ENCODE data around the gene IL32.
"Not testable (repeated sequence)": the region's sequence is repeated elsewhere in the genome, so short reads cannot be mapped to it uniquely, and the experiment has no call there.

IL32 gene

DNA sequence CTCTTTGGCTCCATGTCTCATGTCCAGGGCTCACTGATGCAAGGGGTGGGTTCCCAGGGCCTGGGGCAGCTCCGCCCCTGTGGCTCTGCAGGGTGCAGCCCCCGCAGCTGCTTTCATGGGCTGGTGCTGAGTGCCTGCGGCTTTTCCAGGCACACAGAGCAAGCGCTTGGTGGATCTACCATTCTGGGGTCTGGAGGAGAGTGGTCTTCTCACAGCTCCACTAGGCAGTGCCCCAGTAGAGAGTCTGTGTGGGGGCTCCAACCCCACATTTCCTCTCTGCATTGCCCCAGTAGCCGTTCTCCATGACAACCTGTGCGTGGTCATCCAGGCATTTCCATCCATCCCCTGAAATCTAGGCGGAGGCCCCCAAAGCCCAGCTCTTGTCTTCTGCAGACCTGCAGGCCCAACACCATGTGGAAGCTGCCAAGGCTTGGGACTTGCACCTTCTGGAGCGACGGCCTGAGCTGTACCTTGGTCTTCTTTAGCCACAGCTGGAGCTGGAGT, 5.2 kb downstream of the IL32 start:
- no peak overlapping the region for H3K4me2 ChIP-seq (ENCODE audit: low read length, poor library complexity, severe bottlenecking)
- no peak overlapping the region for H2BK120ac ChIP-seq (ENCODE audit: low read depth, low read length)
- H3K14ac ChIP-seq (ENCODE audit: low read length in 2 of 2) = no peak overlapping the region
- WGBS = 86% methylated on average over 9 of the region's 9 CpGs
- peaks cover 14% of the 10 kb centered on the region for H3K4me1 ChIP-seq (ENCODE audit: control insufficient read depth, insufficient read depth, low read depth, low read length)
- H4K8ac ChIP-seq (ENCODE audit: low read length) = no peak overlapping the region
- H4K91ac ChIP-seq (ENCODE audit: low read length) = no peak overlapping the region
- H3K36me3 ChIP-seq (ENCODE audit: control insufficient read depth in 1 of 2, insufficient read depth in 2 of 2, low read depth in 1 of 2, low read length in 2 of 2) = peaks cover 0 to 26% of the 10 kb centered on the region in 2 experiments
- no peak overlapping the region for H3K23ac ChIP-seq (ENCODE audit: low read length in 2 of 2)
- H3K79me1 ChIP-seq (replicated peaks; ENCODE audit: low read length, poor library complexity, severe bottlenecking) = peaks cover 4% of the 10 kb centered on the region
- H3K9ac ChIP-seq (ENCODE audit: low read length) = no peak overlapping the region
- H2AK5ac ChIP-seq (ENCODE audit: low read length, severe bottlenecking) = no peak overlapping the region
- no peaks in the 10 kb centered on the region for H3K9me3 ChIP-seq (ENCODE audit: control insufficient read depth, low read length)
- no peak overlapping the region for H3K18ac ChIP-seq (ENCODE audit: low read depth in 1 of 2, low read length in 2 of 2)
- no peak overlapping the region for H3K27ac ChIP-seq (ENCODE audit: low read length, poor library complexity, severe bottlenecking)
- H2BK5ac ChIP-seq (ENCODE audit: low read depth, low read length, poor library complexity, severe bottlenecking) = no peak overlapping the region
- no peak overlapping the region for H3K4me3 ChIP-seq (ENCODE audit: insufficient read depth in 1 of 2, low read depth in 1 of 2, low read length in 2 of 2)
- H2AFZ ChIP-seq (ENCODE audit: low read depth, low read length) = no peak overlapping the region
- peaks cover 15 to 31% of the 10 kb centered on the region in 2 experiments for H3K27me3 ChIP-seq (ENCODE audit: control insufficient read depth in 1 of 2, insufficient read depth in 1 of 2, low read length in 2 of 2)
- no peak overlapping the region for H3K4ac ChIP-seq (ENCODE audit: low read depth in 1 of 2, low read length in 2 of 2)
- no peak overlapping the region for H2BK12ac ChIP-seq (ENCODE audit: low read length in 2 of 2)
- no peak for DNase-seq
- no peak overlapping the region for H2BK15ac ChIP-seq (ENCODE audit: low read depth, poor library complexity, severe bottlenecking)

DNA sequence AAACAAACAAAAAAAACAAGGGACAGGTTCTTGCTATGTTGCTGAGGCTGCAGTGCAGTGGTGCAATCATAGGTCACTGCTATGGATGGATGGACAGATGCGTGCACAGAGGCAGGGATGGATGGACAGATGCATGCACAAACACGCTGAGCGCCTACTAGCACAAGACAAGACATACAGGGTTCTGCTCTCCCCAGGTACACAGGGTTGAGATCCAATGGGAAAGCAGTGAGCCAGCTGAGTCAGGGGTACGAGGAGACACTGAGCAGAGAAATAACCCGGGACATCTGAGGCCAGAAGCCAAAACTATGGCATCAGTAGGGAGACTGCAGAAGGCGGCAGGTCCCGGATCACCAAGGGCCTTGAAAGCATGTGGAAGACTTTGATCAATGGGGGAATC, 6.2 kb downstream of the IL32 start:
- no peak overlapping the region for H2AFZ ChIP-seq (ENCODE audit: low read depth, low read length)
- peaks cover under 1% of the 10 kb centered on the region for H3K79me1 ChIP-seq (replicated peaks; ENCODE audit: low read length, poor library complexity, severe bottlenecking)
- H4K8ac ChIP-seq (ENCODE audit: low read length) = no peak overlapping the region
- H4K91ac ChIP-seq (ENCODE audit: low read length) = no peak overlapping the region
- H3K14ac ChIP-seq (ENCODE audit: low read length in 2 of 2) = no peak overlapping the region
- no peaks in the 10 kb centered on the region for H3K9me3 ChIP-seq (ENCODE audit: control insufficient read depth, low read length)
- no peak overlapping the region for H2AK5ac ChIP-seq (ENCODE audit: low read length, severe bottlenecking)
- DNase-seq = no peak
- peaks cover 5% of the 10 kb centered on the region for H3K4me1 ChIP-seq (ENCODE audit: control insufficient read depth, insufficient read depth, low read depth, low read length)
- no peak overlapping the region for H3K4me3 ChIP-seq (ENCODE audit: insufficient read depth in 1 of 2, low read depth in 1 of 2, low read length in 2 of 2)
- H3K23ac ChIP-seq (ENCODE audit: low read length in 2 of 2) = no peak overlapping the region
- no peak overlapping the region for H3K4me2 ChIP-seq (ENCODE audit: low read length, poor library complexity, severe bottlenecking)
- WGBS = 86% methylated on average over 7 of the region's 7 CpGs
- H3K27ac ChIP-seq (ENCODE audit: low read length, poor library complexity, severe bottlenecking) = no peak overlapping the region
- no peak overlapping the region for H2BK120ac ChIP-seq (ENCODE audit: low read depth, low read length)
- no peak overlapping the region for H2BK15ac ChIP-seq (ENCODE audit: low read depth, poor library complexity, severe bottlenecking)
- H3K4ac ChIP-seq (ENCODE audit: low read depth in 1 of 2, low read length in 2 of 2) = no peak overlapping the region
- H3K36me3 ChIP-seq (ENCODE audit: control insufficient read depth in 1 of 2, insufficient read depth in 2 of 2, low read depth in 1 of 2, low read length in 2 of 2) = peaks cover 0 to 26% of the 10 kb centered on the region in 2 experiments
- H3K9ac ChIP-seq (ENCODE audit: low read length) = no peak overlapping the region
- H2BK12ac ChIP-seq (ENCODE audit: low read length in 2 of 2) = no peak overlapping the region
- H3K18ac ChIP-seq (ENCODE audit: low read depth in 1 of 2, low read length in 2 of 2) = no peak overlapping the region
- H3K27me3 ChIP-seq (ENCODE audit: control insufficient read depth in 1 of 2, insufficient read depth in 1 of 2, low read length in 2 of 2) = peaks cover 23 to 31% of the 10 kb centered on the region in 2 experiments
- no peak overlapping the region for H2BK5ac ChIP-seq (ENCODE audit: low read depth, low read length, poor library complexity, severe bottlenecking)

DNA sequence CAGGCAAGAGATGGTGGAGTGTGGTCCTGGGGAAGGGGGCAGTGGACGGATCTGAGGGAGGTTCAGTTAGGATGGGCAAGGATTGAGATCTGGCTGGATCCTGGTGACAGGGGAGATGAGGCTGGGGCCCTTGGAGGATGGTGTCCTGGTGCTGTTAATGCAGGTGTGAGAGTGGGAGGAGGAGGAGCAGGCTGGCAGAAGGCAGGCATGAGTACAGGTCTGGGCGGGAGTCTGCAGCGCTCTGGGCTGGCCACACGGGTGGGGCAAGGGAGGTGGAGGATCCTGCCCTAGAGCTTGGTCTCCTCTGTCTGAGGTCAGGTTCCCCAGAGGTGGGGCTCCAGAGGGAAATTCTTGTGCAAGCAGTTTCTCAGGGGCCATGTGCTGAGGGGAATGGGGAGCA, 6.7 kb downstream of the IL32 start:
- not testable (repeated sequence) for H2AFZ ChIP-seq (ENCODE audit: low read depth, low read length); H3K4ac ChIP-seq (ENCODE audit: low read depth in 1 of 2, low read length in 2 of 2); H2BK120ac ChIP-seq (ENCODE audit: low read depth, low read length); H3K9me3 ChIP-seq (ENCODE audit: control insufficient read depth, low read length); DNase-seq; H4K91ac ChIP-seq (ENCODE audit: low read length); H3K4me3 ChIP-seq (ENCODE audit: insufficient read depth in 1 of 2, low read depth in 1 of 2, low read length in 2 of 2); H3K79me1 ChIP-seq (replicated peaks; ENCODE audit: low read length, poor library complexity, severe bottlenecking); H3K27ac ChIP-seq (ENCODE audit: low read length, poor library complexity, severe bottlenecking); H3K23ac ChIP-seq (ENCODE audit: low read length in 2 of 2); H3K18ac ChIP-seq (ENCODE audit: low read depth in 1 of 2, low read length in 2 of 2); H3K9ac ChIP-seq (ENCODE audit: low read length); H3K14ac ChIP-seq (ENCODE audit: low read length in 2 of 2); H4K8ac ChIP-seq (ENCODE audit: low read length); H2BK12ac ChIP-seq (ENCODE audit: low read length in 2 of 2); H2AK5ac ChIP-seq (ENCODE audit: low read length, severe bottlenecking); H3K4me1 ChIP-seq (ENCODE audit: control insufficient read depth, insufficient read depth, low read depth, low read length); H2BK5ac ChIP-seq (ENCODE audit: low read depth, low read length, poor library complexity, severe bottlenecking); H2BK15ac ChIP-seq (ENCODE audit: low read depth, poor library complexity, severe bottlenecking); H3K4me2 ChIP-seq (ENCODE audit: low read length, poor library complexity, severe bottlenecking)
- Histone ChIP-seq H3K36me3 (ENCODE audit: control insufficient read depth in 1 of 2, insufficient read depth in 2 of 2, low read depth in 1 of 2, low read length in 2 of 2) (peaks cover 0 to 25% of the 10 kb centered on the region in 2 experiments), H3K27me3 (ENCODE audit: control insufficient read depth in 1 of 2, insufficient read depth in 1 of 2, low read length in 2 of 2) (peaks cover 28 to 36% of the 10 kb centered on the region in 2 experiments)
- 83% methylated on average over 3 of the region's 4 CpGs for WGBS

DNA sequence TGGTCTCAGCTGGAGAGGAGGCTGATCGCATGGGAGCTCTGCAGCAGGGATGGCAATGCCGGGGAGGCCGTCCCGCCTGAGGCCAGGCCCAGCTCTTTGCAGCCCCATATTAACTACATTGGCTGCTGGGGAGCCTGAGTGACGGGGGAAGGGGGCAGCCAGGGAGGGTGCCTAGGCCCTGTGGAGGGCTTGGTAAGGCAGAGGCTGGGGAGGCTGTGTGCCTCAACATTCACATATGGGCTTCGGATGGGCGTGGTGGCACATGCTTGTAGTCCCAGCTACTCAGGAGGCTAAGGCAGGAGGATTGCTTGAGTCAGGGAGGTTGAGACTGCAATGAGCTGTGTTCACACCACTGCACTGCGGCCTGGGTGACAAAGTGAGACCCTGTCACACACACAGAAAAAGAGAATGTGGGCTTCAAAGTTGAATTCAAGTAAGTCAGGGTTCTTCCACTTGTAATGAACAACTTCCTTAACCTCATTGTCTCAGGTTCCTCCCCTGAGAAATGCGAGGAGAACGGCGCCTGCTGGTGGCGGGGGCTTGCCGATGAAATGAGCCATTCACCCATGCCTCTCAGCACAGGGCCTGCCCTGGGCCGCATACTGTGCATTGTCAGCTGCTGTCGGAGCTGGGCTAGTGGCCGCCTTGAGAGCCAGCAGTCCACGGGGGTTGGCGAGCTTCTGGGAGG, 7.3 kb downstream of the IL32 start:
- Histone ChIP-seq H3K27me3 (ENCODE audit: control insufficient read depth in 1 of 2, insufficient read depth in 1 of 2, low read length in 2 of 2) (peaks cover 31 to 41% of the 10 kb centered on the region in 2 experiments), H3K36me3 (ENCODE audit: control insufficient read depth in 1 of 2, insufficient read depth in 2 of 2, low read depth in 1 of 2, low read length in 2 of 2) (peaks cover 0 to 20% of the 10 kb centered on the region in 2 experiments)
- not testable (repeated sequence) for H3K9me3 ChIP-seq (ENCODE audit: control insufficient read depth, low read length); H2AK5ac ChIP-seq (ENCODE audit: low read length, severe bottlenecking); H3K23ac ChIP-seq (ENCODE audit: low read length in 2 of 2); H2BK5ac ChIP-seq (ENCODE audit: low read depth, low read length, poor library complexity, severe bottlenecking); H3K27ac ChIP-seq (ENCODE audit: low read length, poor library complexity, severe bottlenecking); H3K4ac ChIP-seq (ENCODE audit: low read depth in 1 of 2, low read length in 2 of 2); H4K8ac ChIP-seq (ENCODE audit: low read length); H3K4me1 ChIP-seq (ENCODE audit: control insufficient read depth, insufficient read depth, low read depth, low read length); H2BK12ac ChIP-seq (ENCODE audit: low read length in 2 of 2); H2BK15ac ChIP-seq (ENCODE audit: low read depth, poor library complexity, severe bottlenecking); H3K18ac ChIP-seq (ENCODE audit: low read depth in 1 of 2, low read length in 2 of 2); H4K91ac ChIP-seq (ENCODE audit: low read length); DNase-seq; H3K9ac ChIP-seq (ENCODE audit: low read length); H3K79me1 ChIP-seq (replicated peaks; ENCODE audit: low read length, poor library complexity, severe bottlenecking); H3K14ac ChIP-seq (ENCODE audit: low read length in 2 of 2); H2BK120ac ChIP-seq (ENCODE audit: low read depth, low read length); H3K4me3 ChIP-seq (ENCODE audit: insufficient read depth in 1 of 2, low read depth in 1 of 2, low read length in 2 of 2); H2AFZ ChIP-seq (ENCODE audit: low read depth, low read length); H3K4me2 ChIP-seq (ENCODE audit: low read length, poor library complexity, severe bottlenecking)
- no CpG with 5 or more reads among the region's 18 CpGs for WGBS
